ENCODE results near the gene ADGRG3.
A peak's percentile ranks its signal among the peaks of the same experiment; 100 is the strongest.

Gene ADGRG3

GRCh38 chr16:57681950-57682728, 14.0 kb downstream of the ADGRG3 start:
- no peak for DNase-seq

GRCh38 chr16:57682809-57683635, 14.9 kb downstream of the ADGRG3 start:
- no peak for DNase-seq

GRCh38 chr16:57683636-57684545, 15.8 kb downstream of the ADGRG3 start:
- DNase-seq: no peak

- no peak for DNase-seq
Measured at GRCh38 chr16:57684626-57685358, 16.7 kb downstream of the ADGRG3 start.

GRCh38 chr16:57685633-57686032, 17.5 kb downstream of the ADGRG3 start:
- no peak for DNase-seq

- no peak for DNase-seq
Measured at GRCh38 chr16:57686577-57686976, 18.5 kb downstream of the ADGRG3 start.

- no peak for DNase-seq
Measured at GRCh38 chr16:57687363-57687929, 19.3 kb downstream of the ADGRG3 start.

GRCh38 chr16:57688487-57688986, 20.4 kb downstream of the ADGRG3 start:
- no peak for DNase-seq

- DNase-seq: no peak
Measured at GRCh38 chr16:57688987-57689761, 21.1 kb downstream of the ADGRG3 start.

- no peak for DNase-seq
Measured at GRCh38 chr16:57689762-57690558, 21.9 kb downstream of the ADGRG3 start.

GRCh38 chr16:57690782-57691471, 22.8 kb downstream of the ADGRG3 start:
- no peak for DNase-seq

GRCh38 chr16:57692636-57693035, 24.5 kb downstream of the ADGRG3 start:
- DNase-seq: no peak

- DNase-seq: no peak
Measured at GRCh38 chr16:57693550-57693949, 25.4 kb downstream of the ADGRG3 start.

GRCh38 chr16:57694231-57694724, 26.2 kb downstream of the ADGRG3 start:
- no peak for DNase-seq

GRCh38 chr16:57694725-57695679, 26.9 kb downstream of the ADGRG3 start, which contains the start of gene DRC7:
Gene DRC7 (plus strand): TSS chr16:57694806. CDS start chr16:57697950, 3,144 bp downstream.
- DNase-seq: peak; percentile 59

- DNase-seq: no peak
Measured at GRCh38 chr16:57695680-57696069, 27.6 kb downstream of the ADGRG3 start.

- no peak for DNase-seq
Measured at GRCh38 chr16:57696240-57696639, 28.1 kb downstream of the ADGRG3 start.

All from NCI-H69 (cell line).